HL-60/S4 treated with phorbol 12-myristate 13-acetate at 8.2 ng/mL for 4 days and 3 days (cell line): ENCODE measurements around the gene RAC2.

Source experiments
- in situ Hi-C: fragments of 300-500 bp; cut with MboI; formaldehyde crosslinking; loops from 2 replicates; pipeline ENCODE4 v1.15.0; 2022; ENCODE audit warnings: low sequenced_read_pairs

The RAC2 gene

DNA sequence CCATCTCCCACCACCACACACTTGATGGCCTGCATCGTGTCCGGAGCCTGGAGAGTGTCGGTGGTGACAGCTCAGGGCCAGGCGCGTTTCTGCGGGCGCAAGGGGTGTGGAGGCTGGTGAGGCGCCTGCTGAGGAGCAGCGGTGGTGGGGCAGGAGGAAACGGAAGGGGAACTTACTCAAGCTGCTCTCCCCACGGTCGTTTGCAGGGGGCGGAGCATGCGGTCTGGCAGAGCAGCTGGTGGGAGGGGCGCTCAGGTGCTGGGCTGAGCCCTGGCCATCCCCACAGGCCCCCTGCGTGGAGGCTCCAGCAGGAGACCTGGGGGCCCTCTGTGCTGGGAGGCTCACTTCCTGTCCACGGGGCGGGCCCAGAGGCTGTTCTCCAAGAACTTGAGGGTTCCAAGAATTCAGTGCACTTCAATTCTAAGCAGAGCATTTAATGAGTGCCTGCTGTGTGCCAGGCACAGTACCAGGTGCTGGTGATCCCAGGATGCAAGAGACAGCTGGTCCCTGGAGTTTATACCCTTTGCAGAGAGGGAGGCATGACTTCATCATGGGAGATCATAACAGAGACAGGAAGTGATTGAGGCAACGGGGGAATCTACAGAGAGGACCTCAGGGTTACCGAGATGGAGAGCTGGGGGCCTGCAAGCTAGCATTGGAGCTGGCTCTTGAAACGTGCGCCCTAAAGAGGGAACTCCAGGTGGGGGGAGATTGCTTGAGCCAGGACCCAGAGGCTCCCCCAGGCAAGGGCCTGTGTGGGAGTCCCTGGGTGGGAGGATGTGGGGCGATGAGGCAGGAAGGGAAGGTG is at the start of gene RAC2:
TSS of gene RAC2 (minus strand) at position 156 of the 808 bp plus-strand sequence. CDS start at position 35, 121 bp downstream.
- in situ Hi-C loops = no loop called here

DNA sequence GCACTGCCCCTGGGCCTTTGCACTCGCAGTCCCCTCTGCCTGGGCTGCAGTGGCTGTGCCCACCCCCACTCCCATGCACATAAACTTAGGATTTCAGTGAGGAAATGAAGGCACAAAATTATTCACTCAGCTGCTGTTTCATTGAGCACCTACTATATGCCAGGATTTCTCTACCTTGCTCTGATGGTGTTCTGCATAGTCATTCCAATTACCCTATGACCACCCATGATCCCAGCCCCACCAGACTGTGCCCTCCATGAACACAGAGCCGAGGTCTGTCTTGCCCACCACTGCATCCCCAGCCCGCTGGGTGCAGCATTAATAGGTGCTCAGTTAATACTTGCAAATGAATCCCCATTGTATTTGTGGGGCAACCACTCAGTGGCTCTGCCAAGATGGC is 49.1 kb upstream of the RAC2 start:
- in situ Hi-C loops = no loop called here

GRCh38 chr22:37292641-37293040 is 48.6 kb upstream of the RAC2 start:
- in situ Hi-C loops = no loop called here

DNA sequence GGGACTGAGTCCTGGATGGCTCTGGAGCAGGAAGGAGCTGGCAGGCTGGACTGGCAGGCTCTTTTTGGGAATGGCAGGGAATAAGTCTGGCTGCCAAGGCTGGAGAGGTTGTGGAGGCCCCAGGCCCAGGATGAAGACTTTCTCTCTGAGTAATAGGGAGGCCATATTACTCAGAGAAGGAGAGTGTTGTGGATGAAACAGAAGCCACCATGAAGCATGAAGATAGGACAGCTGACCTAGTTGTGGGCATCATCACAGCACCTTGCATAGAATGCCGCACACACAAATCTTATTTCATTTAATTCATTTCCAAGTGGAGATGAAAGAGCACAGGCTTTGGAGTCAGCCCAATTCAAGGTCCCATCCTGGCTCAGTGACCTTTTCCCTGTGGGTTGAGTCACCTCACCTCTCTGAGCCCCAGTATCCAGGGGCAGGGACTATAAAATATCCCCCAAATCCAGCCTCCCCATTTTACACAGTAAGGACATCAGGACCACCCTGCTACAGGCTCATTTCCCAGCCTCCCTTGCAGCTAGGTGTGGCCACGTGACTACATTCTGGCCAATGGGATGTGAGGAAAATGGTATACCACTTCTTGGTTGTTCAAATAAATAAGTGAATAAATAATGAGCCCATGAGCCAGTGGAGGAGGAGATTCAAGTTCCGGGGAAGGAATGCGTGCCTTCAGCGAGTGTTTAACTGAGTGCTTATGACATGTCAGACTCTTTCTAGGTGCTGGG is 47.7 kb upstream of the RAC2 start:
- in situ Hi-C loops = no loop called here

GRCh38 chr22:37290737-37291136 is 46.7 kb upstream of the RAC2 start:
- in situ Hi-C loops = no loop called here

- in situ Hi-C loops = no loop called here
Observed at GRCh38 chr22:37289156-37289735, 45.2 kb upstream of the RAC2 start.

DNA sequence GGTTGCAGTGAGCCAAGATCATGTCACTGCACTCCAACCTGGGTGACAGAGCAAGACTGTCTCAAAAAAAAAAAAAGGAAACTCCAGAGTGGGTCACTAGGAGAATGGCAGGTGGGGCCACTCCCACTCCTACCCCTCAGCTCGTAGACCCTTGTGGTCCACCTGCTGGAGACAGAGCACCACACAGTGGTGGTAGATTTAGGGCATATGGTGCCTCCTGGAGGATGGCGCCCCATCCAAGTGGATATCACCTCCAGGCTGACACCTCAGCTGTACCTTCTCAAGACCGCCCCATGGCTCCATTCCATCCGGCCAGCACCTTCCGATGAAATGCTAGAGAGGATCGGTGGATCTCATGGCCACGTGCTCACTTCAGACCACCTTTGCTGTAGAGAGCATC is 44.5 kb upstream of the RAC2 start:
- in situ Hi-C loops = no loop called here

DNA sequence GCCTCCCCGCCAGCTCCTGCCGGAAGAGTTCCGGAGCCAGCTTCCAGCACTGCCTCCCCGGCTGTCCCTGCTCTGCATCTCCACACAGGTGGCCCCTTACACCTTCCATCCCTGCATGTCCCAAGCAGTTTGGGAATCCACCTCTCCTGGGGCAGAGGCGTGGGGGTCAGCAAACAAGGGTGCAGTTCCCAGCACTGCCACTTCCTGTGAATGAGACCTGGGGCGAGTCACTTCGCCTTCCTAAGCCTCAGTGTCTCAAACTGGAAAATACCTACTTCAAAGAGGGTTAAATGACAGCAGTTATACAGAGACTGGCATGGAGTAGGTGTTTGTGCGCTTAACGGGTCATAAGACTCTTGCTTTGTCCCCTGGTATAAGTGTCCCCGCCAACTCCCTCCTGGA is 43.5 kb upstream of the RAC2 start:
- in situ Hi-C loops = no loop called here

DNA sequence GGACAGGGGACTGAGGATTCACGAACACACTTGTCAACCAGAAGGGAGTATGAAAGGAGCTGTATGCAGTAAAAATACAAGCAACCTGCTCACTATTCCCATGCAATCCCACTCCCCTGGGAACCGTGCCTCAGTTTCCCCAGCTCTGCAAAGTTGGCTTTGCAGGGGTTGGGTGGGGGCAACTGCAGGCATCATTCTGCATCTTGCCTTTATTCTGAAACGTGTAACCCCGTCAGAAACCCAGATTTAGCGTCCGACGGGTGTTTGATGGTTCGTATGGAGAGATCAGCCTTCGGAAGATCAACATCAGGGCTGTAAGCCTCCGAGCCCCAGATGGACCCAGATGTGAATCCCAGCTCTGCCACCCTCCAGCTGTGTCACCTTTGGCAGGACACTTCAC is 41.9 kb upstream of the RAC2 start:
- in situ Hi-C loops = no loop called here

GRCh38 chr22:37284805-37285355 is 40.8 kb upstream of the RAC2 start:
- in situ Hi-C loops = no loop called here

- in situ Hi-C loops = no loop called here
Observed at GRCh38 chr22:37284126-37284804, 40.2 kb upstream of the RAC2 start.

DNA sequence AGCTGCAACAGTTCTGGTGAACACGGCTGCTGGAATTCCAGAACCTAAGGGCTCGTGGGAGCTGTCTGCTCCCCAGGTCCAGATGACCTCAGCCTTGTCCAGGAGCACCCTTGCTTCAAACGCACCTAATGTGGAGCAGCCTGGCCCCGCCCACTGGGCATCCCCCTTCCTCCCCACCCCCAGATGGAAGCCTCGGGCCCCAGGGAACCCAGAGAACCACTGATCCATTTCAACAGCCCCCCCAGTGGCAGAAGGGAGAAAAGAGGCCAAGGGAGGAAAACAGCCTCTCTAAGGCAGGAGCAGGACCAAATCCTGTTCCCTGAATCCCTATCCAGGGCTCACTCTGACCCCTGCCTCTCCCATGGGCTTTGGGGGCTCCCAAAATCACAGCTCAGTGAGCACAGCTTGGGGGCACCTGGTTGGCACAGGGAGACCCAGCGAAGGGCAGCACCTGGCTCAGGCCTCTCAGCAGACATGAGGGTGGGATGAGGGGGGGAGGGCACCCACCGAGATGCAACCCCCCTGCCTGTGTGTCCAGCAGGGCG is 39.4 kb upstream of the RAC2 start:
- in situ Hi-C loops = no loop called here

GRCh38 chr22:37282385-37282677 is 38.3 kb upstream of the RAC2 start, which contains the start of gene CYTH4:
Gene CYTH4, plus strand, starts transcription at chr22:37282508. Its CDS starts 62 bp downstream, at chr22:37282570.
- in situ Hi-C loops = no loop called here

- in situ Hi-C loops = no loop called here
Observed at GRCh38 chr22:37281646-37282384, 37.7 kb upstream of the RAC2 start.

DNA sequence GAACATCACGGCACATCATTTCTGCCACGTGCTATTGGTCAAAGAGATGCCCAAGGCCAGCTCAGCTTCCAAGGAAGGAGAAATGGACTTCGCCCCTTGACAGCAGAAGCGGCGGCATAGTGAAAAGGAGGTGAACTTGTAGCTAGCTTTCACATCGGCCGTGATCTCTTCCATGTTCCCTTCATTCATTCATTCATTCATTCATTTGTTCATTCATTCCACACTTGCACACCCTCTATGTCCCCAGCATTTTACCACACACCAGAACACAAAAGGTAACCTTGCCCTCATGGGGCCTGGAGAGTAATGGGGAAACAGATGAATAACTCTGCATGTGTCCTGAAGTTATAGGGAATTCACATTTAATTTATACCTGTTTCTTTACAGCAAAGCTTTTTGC is 37.1 kb upstream of the RAC2 start:
- in situ Hi-C loops = no loop called here

DNA sequence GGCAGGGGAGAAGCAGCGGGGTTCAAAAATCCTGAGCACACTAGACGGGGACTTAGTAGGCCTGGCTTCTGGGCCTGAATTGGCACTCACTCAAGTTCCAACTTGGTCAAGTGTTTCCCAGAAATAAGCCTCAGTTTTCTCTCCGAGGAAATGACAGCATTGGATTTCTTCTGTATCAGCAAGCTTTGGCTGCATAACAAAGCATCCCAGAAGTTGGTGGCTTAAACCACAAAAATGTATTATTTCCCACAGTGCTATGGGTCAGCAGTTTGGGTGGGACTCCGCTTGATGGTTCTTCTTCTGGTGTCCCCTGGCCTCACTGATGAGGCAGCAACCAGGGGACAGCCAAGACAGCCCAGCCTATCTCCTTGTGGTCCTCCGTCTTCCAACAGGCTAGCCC is 36.6 kb upstream of the RAC2 start:
- in situ Hi-C loops = no loop called here

- in situ Hi-C loops = no loop called here
Observed at GRCh38 chr22:37279331-37280181, 35.5 kb upstream of the RAC2 start.

- in situ Hi-C loops = no loop called here
Observed at GRCh38 chr22:37278261-37278660, 34.2 kb upstream of the RAC2 start.

- in situ Hi-C loops = no loop called here
Observed at GRCh38 chr22:37277384-37277783, 33.3 kb upstream of the RAC2 start.
